SK-N-SH treated with all-trans-retinoic acid at 6 μM for 48 hours (cell line): ENCODE measurements around the gene PNPO.

Source experiments
- ARNTL ChIP-seq: fragments of 450-650 bp; formaldehyde crosslinking; IDR thresholded peaks from 2 replicates; pipeline ENCODE4 v1.5.0; 2020; ENCODE audit warnings: low read depth, mild to moderate bottlenecking, moderate library complexity, borderline replicate concordance
- BACH2 ChIP-seq: fragments of 250-450 bp; sonication (Bioruptor Pico); IDR thresholded peaks from 2 replicates; pipeline ENCODE4 v1.9.0; 2021; ENCODE audit warnings: mild to moderate bottlenecking, borderline replicate concordance
- OSR1 ChIP-seq: fragments of 250-450 bp; sonication (Bioruptor Pico); IDR thresholded peaks from 2 replicates; pipeline ENCODE4 v1.8.0; 2022; ENCODE audit warnings: moderate library complexity, mild to moderate bottlenecking, inconsistent platforms
- RARB ChIP-seq: fragments of 250-450 bp; sonication (Bioruptor Pico); IDR thresholded peaks from 2 replicates; pipeline ENCODE4 v1.8.0; 2021; ENCODE audit warnings: mild to moderate bottlenecking, moderate library complexity
- ZC3H10 ChIP-seq: fragments of 250-450 bp; sonication (Bioruptor Pico); IDR thresholded peaks from 2 replicates; pipeline ENCODE4 v1.5.1; 2021; ENCODE audit warnings: mild to moderate bottlenecking, moderate library complexity
- ZFP3 ChIP-seq: fragments of 250-450 bp; sonication (Bioruptor Pico); IDR thresholded peaks from 2 replicates; pipeline ENCODE4 v1.5.0; 2020; ENCODE audit warnings: mild to moderate bottlenecking, moderate library complexity
- ZNF8 ChIP-seq: fragments of 450-650 bp; formaldehyde crosslinking; IDR thresholded peaks from 2 replicates; pipeline ENCODE4 v1.5.0; 2020; ENCODE audit warnings: mild to moderate bottlenecking, moderate library complexity
- TF ChIP-seq, protein P1 (sequence below): fragments of 250-450 bp; sonication (Bioruptor Pico); IDR thresholded peaks from 2 replicates; pipeline ENCODE4 v1.8.0; 2021; ENCODE audit warnings: low read depth, mild to moderate bottlenecking, moderate library complexity, borderline replicate concordance
- TF ChIP-seq, protein P2 (sequence below): fragments of 250-450 bp; sonication (Bioruptor Pico); IDR thresholded peaks from 2 replicates; pipeline ENCODE4 v1.8.0; 2020; ENCODE audit warnings: mild to moderate bottlenecking, moderate library complexity, borderline replicate concordance

DNA sequence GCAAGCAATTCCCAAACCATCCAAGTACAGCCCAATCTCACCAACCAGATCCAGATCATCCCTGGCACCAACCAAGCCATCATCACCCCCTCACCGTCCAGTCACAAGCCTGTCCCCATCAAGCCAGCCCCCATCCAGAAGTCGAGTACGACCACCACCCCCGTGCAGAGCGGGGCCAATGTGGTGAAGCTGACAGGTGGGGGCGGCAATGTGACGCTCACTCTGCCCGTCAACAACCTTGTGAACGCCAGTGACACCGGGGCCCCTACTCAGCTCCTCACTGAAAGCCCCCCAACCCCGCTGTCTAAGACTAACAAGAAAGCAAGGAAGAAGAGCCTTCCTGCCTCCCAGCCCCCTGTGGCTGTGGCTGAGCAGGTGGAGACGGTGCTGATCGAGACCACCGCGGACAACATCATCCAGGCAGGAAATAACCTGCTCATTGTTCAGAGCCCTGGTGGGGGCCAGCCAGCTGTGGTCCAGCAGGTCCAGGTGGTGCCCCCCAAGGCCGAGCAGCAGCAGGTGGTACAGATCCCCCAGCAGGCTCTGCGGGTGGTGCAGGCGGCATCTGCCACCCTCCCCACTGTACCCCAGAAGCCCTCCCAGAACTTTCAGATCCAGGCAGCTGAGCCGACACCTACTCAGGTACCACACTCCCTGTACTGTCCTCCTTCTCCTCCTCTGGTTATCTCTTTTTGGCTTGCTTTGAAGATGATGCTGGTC lies 24.7 kb upstream of the PNPO start:
- no peak for TF ChIP-seq RARB (CRISPR knock-in tag)
- TF ChIP-seq BACH2 (CRISPR knock-in tag): no peak
- TF ChIP-seq, protein P1, sequence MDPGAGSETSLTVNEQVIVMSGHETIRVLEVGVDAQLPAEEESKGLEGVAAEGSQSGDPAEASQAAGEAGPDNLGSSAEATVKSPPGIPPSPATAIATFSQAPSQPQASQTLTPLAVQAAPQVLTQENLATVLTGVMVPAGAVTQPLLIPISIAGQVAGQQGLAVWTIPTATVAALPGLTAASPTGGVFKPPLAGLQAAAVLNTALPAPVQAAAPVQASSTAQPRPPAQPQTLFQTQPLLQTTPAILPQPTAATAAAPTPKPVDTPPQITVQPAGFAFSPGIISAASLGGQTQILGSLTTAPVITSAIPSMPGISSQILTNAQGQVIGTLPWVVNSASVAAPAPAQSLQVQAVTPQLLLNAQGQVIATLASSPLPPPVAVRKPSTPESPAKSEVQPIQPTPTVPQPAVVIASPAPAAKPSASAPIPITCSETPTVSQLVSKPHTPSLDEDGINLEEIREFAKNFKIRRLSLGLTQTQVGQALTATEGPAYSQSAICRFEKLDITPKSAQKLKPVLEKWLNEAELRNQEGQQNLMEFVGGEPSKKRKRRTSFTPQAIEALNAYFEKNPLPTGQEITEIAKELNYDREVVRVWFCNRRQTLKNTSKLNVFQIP (CRISPR knock-in tag): no peak
- no peak for TF ChIP-seq ARNTL (CRISPR knock-in tag)
- no peak for TF ChIP-seq ZFP3 (CRISPR knock-in tag)
- no peak for TF ChIP-seq ZC3H10 (CRISPR knock-in tag)
- TF ChIP-seq, protein P2, sequence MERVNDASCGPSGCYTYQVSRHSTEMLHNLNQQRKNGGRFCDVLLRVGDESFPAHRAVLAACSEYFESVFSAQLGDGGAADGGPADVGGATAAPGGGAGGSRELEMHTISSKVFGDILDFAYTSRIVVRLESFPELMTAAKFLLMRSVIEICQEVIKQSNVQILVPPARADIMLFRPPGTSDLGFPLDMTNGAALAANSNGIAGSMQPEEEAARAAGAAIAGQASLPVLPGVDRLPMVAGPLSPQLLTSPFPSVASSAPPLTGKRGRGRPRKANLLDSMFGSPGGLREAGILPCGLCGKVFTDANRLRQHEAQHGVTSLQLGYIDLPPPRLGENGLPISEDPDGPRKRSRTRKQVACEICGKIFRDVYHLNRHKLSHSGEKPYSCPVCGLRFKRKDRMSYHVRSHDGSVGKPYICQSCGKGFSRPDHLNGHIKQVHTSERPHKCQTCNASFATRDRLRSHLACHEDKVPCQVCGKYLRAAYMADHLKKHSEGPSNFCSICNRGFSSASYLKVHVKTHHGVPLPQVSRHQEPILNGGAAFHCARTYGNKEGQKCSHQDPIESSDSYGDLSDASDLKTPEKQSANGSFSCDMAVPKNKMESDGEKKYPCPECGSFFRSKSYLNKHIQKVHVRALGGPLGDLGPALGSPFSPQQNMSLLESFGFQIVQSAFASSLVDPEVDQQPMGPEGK (CRISPR knock-in tag): no peak
- TF ChIP-seq OSR1 (CRISPR knock-in tag): no peak
- no peak for TF ChIP-seq ZNF8
